Prostate gland (tissue), 2 donors: ENCODE results near the gene NFIC.

Experiments used
- CTCF ChIP-seq, 4 experiments: fragments of 200-600 bp in 2 of 4; fragments of 450-650 bp in 2 of 4; sonication (generic) in 2 of 4; IDR thresholded peaks; 1 replicate in 3 of 4; 2 replicates in 1 of 4; pipeline ENCODE4 v1.5.1; 2016 to 2019; ENCODE audit warnings: antibody characterized with exemption in 4 of 4, mild to moderate bottlenecking in 2 of 4, moderate library complexity in 2 of 4
- POLR2A ChIP-seq: fragments of 450-650 bp; IDR thresholded peaks from one replicate; pipeline ENCODE4 v1.6.1; 2016; ENCODE audit warnings: antibody characterized with exemption, mild to moderate bottlenecking

GRCh38 chr19:3398114-3398899 is 31.9 kb downstream of the NFIC start:
- TF ChIP-seq CTCF (IDR thresholded peaks at IDR 0.05), result no peak
- TF ChIP-seq POLR2A, result no peak
